Measurements from ENCODE around the gene C3orf49. TPM values are rescaled to one million over a fixed set of nuclear protein-coding genes. Genes with fewer than 3 reads are reported as not detected.
A peak's percentile ranks its signal among the peaks of the same experiment; 100 is the strongest.

The C3orf49 gene
- total RNA-seq, 4 donors from 2014 or later, result not detected

DNA sequence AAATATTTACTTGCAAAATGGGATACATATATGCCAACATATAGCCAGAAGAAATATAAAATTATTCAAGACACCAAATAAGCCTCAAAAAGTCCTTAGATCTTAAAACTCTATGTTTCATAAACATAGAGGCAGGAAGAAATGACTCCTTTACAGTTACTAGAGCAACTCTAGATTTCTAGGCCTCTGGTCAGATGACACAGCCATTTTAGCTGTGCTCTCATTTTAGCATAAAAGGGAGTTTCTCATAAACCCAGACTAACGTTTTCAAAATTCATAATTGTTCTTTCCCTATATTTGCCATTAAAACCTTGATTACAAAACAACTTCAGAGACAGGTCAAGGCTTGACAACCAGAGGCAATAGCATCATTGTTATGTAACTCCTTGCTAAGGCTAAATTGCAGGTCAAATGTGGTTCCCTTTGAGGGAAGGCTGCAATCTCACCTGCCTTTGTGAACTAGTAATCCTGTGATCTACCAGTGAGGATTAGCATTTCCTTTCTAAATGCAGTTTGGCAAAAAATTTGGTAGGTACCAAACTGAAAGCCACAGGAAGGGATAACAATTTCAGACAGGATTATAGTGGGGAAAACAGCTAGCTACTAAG, 36.3 kb downstream of the C3orf49 start:
- intact Hi-C loops (cut with DNase I), result no loop called here
- TF ChIP-seq, protein P1, sequence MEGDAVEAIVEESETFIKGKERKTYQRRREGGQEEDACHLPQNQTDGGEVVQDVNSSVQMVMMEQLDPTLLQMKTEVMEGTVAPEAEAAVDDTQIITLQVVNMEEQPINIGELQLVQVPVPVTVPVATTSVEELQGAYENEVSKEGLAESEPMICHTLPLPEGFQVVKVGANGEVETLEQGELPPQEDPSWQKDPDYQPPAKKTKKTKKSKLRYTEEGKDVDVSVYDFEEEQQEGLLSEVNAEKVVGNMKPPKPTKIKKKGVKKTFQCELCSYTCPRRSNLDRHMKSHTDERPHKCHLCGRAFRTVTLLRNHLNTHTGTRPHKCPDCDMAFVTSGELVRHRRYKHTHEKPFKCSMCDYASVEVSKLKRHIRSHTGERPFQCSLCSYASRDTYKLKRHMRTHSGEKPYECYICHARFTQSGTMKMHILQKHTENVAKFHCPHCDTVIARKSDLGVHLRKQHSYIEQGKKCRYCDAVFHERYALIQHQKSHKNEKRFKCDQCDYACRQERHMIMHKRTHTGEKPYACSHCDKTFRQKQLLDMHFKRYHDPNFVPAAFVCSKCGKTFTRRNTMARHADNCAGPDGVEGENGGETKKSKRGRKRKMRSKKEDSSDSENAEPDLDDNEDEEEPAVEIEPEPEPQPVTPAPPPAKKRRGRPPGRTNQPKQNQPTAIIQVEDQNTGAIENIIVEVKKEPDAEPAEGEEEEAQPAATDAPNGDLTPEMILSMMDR (IDR thresholded peaks at IDR 0.05), result no peak
- no peak for TF ChIP-seq POLR2AphosphoS5 (IDR thresholded peaks at IDR 0.05)
- no peak for TF ChIP-seq EP300 (IDR thresholded peaks at IDR 0.05)
- no peak for TF ChIP-seq POLR2A (IDR thresholded peaks at IDR 0.05; ENCODE audit: low read depth)
- Histone ChIP-seq H3K4me3 (no peak overlapping the region), H3K27ac (replicated peaks in 1 of 4) (peak overlapping the region in 1 of 4 donors; percentile 24), H3K9me3 (no peaks in the 10 kb centered on the region), H3K4me1 (peaks cover 0 to 24% (median 4%) of the 10 kb centered on the region in 4 donors), H3K36me3 (no peaks in the 10 kb centered on the region), H3K27me3 (no peaks in the 10 kb centered on the region)
- no peak for DNase-seq (ENCODE audit: extremely low spot score)
- 37% methylated on average over 1 of the region's 1 CpG for WGBS

GRCh38 chr3:63857311-63857710, 38.2 kb downstream of the C3orf49 start:
- no peak for TF ChIP-seq POLR2AphosphoS5 (IDR thresholded peaks at IDR 0.05)
- TF ChIP-seq POLR2A (IDR thresholded peaks at IDR 0.05; ENCODE audit: low read depth), result no peak
- no peak for TF ChIP-seq EP300 (IDR thresholded peaks at IDR 0.05)
- TF ChIP-seq, protein P1 (IDR thresholded peaks at IDR 0.05), result no peak
- Histone ChIP-seq H3K4me3 (no peak overlapping the region), H3K36me3 (no peaks in the 10 kb centered on the region), H3K27ac (replicated peaks in 1 of 4) (no peak overlapping the region), H3K4me1 (peaks cover 1 to 35% (median 16%) of the 10 kb centered on the region in 4 donors), H3K9me3 (no peaks in the 10 kb centered on the region), H3K27me3 (no peaks in the 10 kb centered on the region)
- DNase-seq (ENCODE audit: extremely low spot score), result no peak
- 88% methylated on average over 2 of the region's 2 CpGs for WGBS
- intact Hi-C loops (cut with DNase I), result no loop called here

DNA sequence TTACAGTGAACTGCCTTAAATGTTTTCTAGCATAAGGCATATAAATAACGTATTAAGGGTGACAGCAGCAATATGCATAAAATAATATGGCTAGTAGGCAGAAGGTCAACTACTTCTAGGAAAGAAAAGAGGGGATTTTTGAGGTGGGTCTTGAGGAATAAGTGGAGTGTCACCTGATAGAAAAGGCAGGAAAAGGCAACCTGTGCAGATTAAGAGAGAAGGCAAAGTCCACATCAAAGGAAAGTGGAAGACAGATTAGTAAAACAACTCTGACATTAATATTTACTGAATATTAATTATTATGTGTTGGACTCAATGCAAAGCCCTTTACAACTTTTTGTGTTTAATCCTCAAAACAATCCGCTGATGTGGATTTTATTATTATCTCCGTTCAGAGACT, 41.7 kb downstream of the C3orf49 start:
- intact Hi-C loops (cut with DNase I), result loop anchor here (5.0 to 10.0 kb wide), 2 partner anchors 52 to 134 kb away; partner anchors contain the start of gene SCAANT1
- 87% methylated on average over 3 of the region's 3 CpGs for WGBS
- TF ChIP-seq EP300 (IDR thresholded peaks at IDR 0.05), result no peak
- TF ChIP-seq, protein P1 (IDR thresholded peaks at IDR 0.05), result no peak
- TF ChIP-seq POLR2AphosphoS5 (IDR thresholded peaks at IDR 0.05), result no peak
- no peak for TF ChIP-seq POLR2A (IDR thresholded peaks at IDR 0.05; ENCODE audit: low read depth)

GRCh38 chr3:63861306-63861705, 42.2 kb downstream of the C3orf49 start:
- H3K4me3 ChIP-seq, result no peak overlapping the region
- intact Hi-C loops (cut with DNase I), result loop anchor here (5.0 to 10.0 kb wide), 2 partner anchors 51 to 133 kb away; partner anchors contain the start of gene SCAANT1
- peaks cover 9 to 47% (median 32%) of the 10 kb centered on the region in 4 donors for H3K4me1 ChIP-seq
- no peaks in the 10 kb centered on the region for H3K27me3 ChIP-seq
- WGBS, result 84% methylated on average over 5 of the region's 5 CpGs
- no peaks in the 10 kb centered on the region for H3K36me3 ChIP-seq
- TF ChIP-seq EP300 (IDR thresholded peaks at IDR 0.05), result no peak
- TF ChIP-seq, protein P1 (IDR thresholded peaks at IDR 0.05), result no peak
- no peak for TF ChIP-seq POLR2A (IDR thresholded peaks at IDR 0.05; ENCODE audit: low read depth)
- H3K27ac ChIP-seq (replicated peaks in 1 of 4), result no peak overlapping the region
- DNase-seq (ENCODE audit: extremely low spot score), result no peak
- H3K9me3 ChIP-seq, result no peaks in the 10 kb centered on the region

More for the DNA sequence above, 41.7 kb downstream of the C3orf49 start:
- Histone ChIP-seq H3K36me3 (no peaks in the 10 kb centered on the region), H3K4me1 (peaks cover 9 to 47% (median 32%) of the 10 kb centered on the region in 4 donors), H3K27ac (replicated peaks in 1 of 4) (no peak overlapping the region), H3K27me3 (no peaks in the 10 kb centered on the region), H3K4me3 (no peak overlapping the region), H3K9me3 (no peaks in the 10 kb centered on the region)
- DNase-seq (ENCODE audit: extremely low spot score), result no peak

Measured in esophagus muscularis mucosa (tissue), 4 donors.